ENCODE results near the gene CSMD2.

Gene CSMD2

DNA sequence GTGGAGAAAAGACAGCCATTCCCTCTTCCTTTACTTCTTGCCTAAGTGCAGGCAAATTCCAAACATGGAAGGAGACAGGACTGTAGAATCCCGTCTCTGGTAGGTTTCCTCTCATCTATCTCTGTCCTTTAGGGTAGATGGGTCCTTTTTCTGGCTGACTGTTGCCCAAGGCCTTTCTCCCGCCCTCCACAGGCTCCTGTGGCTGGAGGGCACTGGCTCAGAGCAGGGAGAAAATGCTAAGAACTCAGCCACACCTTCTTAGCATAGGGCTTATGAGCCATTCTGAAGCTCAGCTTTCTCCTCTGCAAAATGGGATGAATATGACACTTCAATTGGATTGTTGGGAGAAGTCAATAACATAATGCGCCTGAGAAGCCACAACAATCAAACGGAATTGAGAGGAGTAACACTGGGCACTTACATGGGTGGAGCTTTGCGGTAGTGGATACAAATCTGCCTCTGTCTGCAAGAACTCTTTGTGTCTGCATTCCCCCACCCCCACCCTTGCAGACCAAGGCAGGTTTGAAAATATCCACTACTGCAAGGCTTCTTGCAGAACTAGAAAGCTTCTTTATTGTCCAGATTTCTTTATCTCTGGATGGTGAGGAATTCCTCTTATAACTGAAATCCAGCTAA is 94.7 kb downstream of the CSMD2 start:
- Histone ChIP-seq H3K4me1 (ENCODE audit: control insufficient read depth in 1 of 2, insufficient read depth in 1 of 2, low read depth in 1 of 2, low read length in 1 of 2) (no peaks in the 10 kb centered on the region), H3K9me3 (no peaks in the 10 kb centered on the region), H3K27ac (no peak overlapping the region), H3K36me3 (no peaks in the 10 kb centered on the region), H3K27me3 (no peaks in the 10 kb centered on the region), H3K4me3 (ENCODE audit: low read depth in 1 of 2, low read length in 1 of 2) (no peak overlapping the region)
- TF ChIP-seq, protein P1, sequence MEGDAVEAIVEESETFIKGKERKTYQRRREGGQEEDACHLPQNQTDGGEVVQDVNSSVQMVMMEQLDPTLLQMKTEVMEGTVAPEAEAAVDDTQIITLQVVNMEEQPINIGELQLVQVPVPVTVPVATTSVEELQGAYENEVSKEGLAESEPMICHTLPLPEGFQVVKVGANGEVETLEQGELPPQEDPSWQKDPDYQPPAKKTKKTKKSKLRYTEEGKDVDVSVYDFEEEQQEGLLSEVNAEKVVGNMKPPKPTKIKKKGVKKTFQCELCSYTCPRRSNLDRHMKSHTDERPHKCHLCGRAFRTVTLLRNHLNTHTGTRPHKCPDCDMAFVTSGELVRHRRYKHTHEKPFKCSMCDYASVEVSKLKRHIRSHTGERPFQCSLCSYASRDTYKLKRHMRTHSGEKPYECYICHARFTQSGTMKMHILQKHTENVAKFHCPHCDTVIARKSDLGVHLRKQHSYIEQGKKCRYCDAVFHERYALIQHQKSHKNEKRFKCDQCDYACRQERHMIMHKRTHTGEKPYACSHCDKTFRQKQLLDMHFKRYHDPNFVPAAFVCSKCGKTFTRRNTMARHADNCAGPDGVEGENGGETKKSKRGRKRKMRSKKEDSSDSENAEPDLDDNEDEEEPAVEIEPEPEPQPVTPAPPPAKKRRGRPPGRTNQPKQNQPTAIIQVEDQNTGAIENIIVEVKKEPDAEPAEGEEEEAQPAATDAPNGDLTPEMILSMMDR (IDR thresholded peaks at IDR 0.05): no peak

- no peaks in the 10 kb centered on the region for H3K27me3 ChIP-seq
- H3K4me3 ChIP-seq (ENCODE audit: low read depth in 1 of 2, low read length in 1 of 2): no peak overlapping the region
- no peaks in the 10 kb centered on the region for H3K9me3 ChIP-seq
- H3K27ac ChIP-seq: no peak overlapping the region
- H3K36me3 ChIP-seq: no peaks in the 10 kb centered on the region
- TF ChIP-seq, protein P1 (IDR thresholded peaks at IDR 0.05): no peak
- no peaks in the 10 kb centered on the region for H3K4me1 ChIP-seq (ENCODE audit: control insufficient read depth in 1 of 2, insufficient read depth in 1 of 2, low read depth in 1 of 2, low read length in 1 of 2)
These were observed 97.9 kb downstream of the CSMD2 start for GRCh38 chr1:34066981-34067603.

DNA sequence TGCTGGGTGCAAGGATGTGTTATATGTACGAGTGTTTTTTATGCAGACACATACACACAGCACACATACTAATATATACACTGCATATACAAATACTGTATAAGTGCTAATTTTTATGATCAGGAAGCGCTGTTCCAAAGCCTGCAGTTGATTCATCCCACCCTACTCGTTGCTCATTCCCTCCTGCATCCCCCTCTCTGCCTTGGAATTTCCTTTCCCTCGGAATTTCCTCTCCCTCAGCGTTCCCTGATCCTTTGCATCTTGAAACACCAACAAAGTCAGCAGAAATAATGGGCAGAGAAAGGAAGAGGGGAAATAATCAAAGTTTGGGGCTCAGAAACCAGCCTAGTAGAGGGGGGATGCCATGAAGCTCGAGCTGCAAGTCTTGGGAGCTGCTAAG is 98.9 kb downstream of the CSMD2 start:
- H3K27ac ChIP-seq: no peak overlapping the region
- H3K4me1 ChIP-seq (ENCODE audit: control insufficient read depth in 1 of 2, insufficient read depth in 1 of 2, low read depth in 1 of 2, low read length in 1 of 2): no peaks in the 10 kb centered on the region
- TF ChIP-seq, protein P1 (IDR thresholded peaks at IDR 0.05): no peak

GRCh38 chr1:34065498-34065897 is 99.5 kb downstream of the CSMD2 start:
- Histone ChIP-seq H3K27me3 (no peaks in the 10 kb centered on the region), H3K9me3 (no peaks in the 10 kb centered on the region), H3K27ac (no peak overlapping the region), H3K4me3 (ENCODE audit: low read depth in 1 of 2, low read length in 1 of 2) (no peak overlapping the region), H3K4me1 (ENCODE audit: control insufficient read depth in 1 of 2, insufficient read depth in 1 of 2, low read depth in 1 of 2, low read length in 1 of 2) (no peaks in the 10 kb centered on the region), H3K36me3 (no peaks in the 10 kb centered on the region)
- TF ChIP-seq, protein P1 (IDR thresholded peaks at IDR 0.05): no peak

More for the DNA sequence above, 98.9 kb downstream of the CSMD2 start:
- Histone ChIP-seq H3K9me3 (no peaks in the 10 kb centered on the region), H3K27me3 (no peaks in the 10 kb centered on the region), H3K4me3 (ENCODE audit: low read depth in 1 of 2, low read length in 1 of 2) (no peak overlapping the region), H3K36me3 (no peaks in the 10 kb centered on the region)

DNA sequence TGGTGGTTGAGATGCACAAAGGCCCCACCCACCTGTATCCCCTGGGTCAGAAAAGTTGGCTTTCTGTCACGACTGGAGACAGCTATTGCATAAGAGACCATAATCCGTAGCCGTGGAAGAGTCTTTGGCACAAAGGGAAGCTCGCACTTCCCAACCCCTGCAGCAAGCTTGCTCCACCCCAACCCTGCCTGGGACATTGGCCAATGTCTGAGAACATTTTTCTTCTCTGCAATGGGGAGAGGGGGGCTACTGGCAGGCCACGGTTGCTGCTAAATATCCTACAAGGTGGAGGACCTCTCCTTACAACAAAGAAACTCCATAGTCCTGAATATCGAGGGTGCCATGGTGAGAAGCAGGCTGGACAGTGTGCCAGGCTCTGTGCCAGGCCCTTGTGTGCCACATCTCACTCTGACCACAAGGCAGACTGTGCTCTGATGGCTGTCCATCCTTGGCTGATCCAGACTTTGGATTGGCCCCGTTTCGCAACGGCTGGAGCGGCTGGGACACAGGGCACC is 104.1 kb downstream of the CSMD2 start:
- Histone ChIP-seq H3K27ac (no peak overlapping the region), H3K4me1 (ENCODE audit: control insufficient read depth in 1 of 2, insufficient read depth in 1 of 2, low read depth in 1 of 2, low read length in 1 of 2) (no peaks in the 10 kb centered on the region), H3K36me3 (no peaks in the 10 kb centered on the region), H3K4me3 (ENCODE audit: low read depth in 1 of 2, low read length in 1 of 2) (no peak overlapping the region), H3K9me3 (no peaks in the 10 kb centered on the region), H3K27me3 (peaks cover 8% of the 10 kb centered on the region)
- TF ChIP-seq, protein P1 (IDR thresholded peaks at IDR 0.05): no peak

Measured in neutrophil (primary cell).